Stimulated activated CD4-positive, alpha-beta T cell treated with anti-CD3 and anti-CD28 coated beads, Interleukin-12 subunit alpha, Interleukin-12 subunit beta, amount 100 ng/mL, for 24 hours (primary cell): ENCODE data around the gene CRHR2.

Experiments
- DNase-seq, 2 experiments: peaks; one replicate each; pipeline ENCODE4 v3.0.0-alpha.2; 2020; ENCODE audit warnings: low read depth in 2 of 2

CRHR2 gene

DNA sequence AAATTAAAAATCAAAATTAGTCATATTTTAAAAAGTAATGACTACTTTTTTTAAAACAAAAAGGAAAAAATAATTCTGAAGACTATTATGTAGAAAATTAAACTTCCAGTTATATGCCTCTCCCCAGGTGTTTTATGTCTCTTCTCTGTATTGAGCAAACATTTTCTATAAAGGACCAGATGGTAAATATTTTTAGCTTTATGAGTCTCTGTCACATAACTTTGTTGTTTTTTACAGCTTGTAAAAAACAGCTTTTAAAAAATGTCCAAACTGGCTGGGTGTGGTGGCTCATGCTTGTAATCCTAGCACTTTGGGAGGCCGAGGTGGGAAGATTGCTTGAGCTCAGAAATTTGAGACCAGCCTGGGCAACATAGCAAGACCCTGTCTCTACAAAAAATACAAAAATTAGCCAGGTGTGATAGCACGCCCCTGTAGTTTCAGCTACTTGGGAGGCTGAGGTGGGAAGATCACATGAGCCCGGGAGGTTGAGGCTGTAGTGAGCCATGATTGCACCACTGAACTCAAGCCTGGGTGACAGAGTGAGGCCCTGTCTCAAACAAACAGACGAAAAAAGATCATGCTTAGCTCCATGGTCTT, 64.1 kb downstream of the CRHR2 start:
- no peak for DNase-seq

DNA sequence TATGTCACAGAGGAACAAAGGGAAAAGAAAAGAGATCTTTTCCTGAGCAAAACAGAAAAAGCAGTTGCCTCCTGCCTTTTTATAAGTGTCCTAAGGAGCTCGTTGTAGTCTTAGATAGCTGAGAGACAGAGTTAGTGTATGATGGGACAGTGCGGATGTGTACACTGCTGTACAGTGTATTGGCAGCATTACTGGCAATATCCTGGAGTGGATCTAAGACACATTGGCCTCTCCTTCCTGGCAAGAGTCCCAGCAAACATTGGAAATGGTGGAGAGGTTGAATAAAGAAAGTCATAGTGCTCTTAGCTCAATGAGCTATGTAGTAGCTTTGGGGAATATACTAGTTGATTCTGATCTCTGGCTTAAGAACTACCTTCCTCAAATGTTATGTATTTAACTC, 64.9 kb downstream of the CRHR2 start:
- DNase-seq, result no peak

- no peak for DNase-seq
Observed at GRCh38 chr7:30616318-30616717, 65.9 kb downstream of the CRHR2 start.

GRCh38 chr7:30613366-30614325, 68.6 kb downstream of the CRHR2 start:
- DNase-seq, result no peak

DNA sequence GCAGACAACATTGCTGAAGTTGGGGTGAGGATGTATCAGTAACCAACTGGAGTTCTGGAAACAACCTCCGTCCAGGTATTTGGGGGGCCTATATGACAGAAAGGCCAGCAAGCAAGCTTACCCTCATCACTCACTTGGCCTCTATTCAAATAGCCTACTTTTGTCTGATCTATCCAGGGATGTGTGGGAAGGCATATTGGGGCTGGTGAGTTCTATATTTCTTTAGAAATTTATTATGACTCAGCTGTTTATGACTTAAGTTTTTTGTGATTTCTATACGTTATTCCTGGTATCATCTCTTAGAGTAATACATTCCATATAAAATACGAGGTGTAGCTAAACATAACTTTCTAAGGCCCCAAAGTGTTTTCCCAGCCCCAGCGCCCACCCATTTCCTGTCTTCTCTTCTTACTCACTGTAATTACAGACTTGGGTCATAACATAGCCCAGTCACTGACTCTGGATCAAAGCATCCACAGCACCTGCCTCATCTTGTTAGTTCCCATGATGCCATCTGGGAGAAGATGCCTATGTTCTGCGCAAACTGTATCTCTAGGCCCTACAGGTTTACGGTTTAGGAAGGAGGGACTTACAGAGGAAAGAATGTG, 69.5 kb downstream of the CRHR2 start:
- DNase-seq, result peak in 1 of 2 experiments; percentile 19

GRCh38 chr7:30605832-30606231, 76.4 kb downstream of the CRHR2 start:
- DNase-seq, result no peak

- DNase-seq, result no peak
Observed at GRCh38 chr7:30604901-30605300, 77.4 kb downstream of the CRHR2 start.
